GM23338 (cell line): Measurements from ENCODE around the gene BCR. TPM values are rescaled to one million over a fixed set of nuclear protein-coding genes. Genes with fewer than 3 reads are reported as not detected.

Experiments
- ATAC-seq: fragments of 200-7000 bp; cut with Tn5 transposase; 3 replicates; pipeline ENCODE4 v1.9.1; 2020
- DNase-seq: peaks from one replicate; pipeline ENCODE4 v3.0.0-alpha.2; 2015; ENCODE audit warnings: low spot score
- H2AFZ ChIP-seq: fragments of 200-600 bp; sonication (generic); 2 replicates; pipeline ENCODE4 v1.8.0; 2016; ENCODE audit warnings: antibody characterized with exemption, mild to moderate bottlenecking, moderate library complexity
- H3F3A ChIP-seq: fragments of 200-600 bp; sonication (generic); replicated peaks from 2 replicates; pipeline ENCODE4 v1.8.0; 2017; ENCODE audit warnings: antibody characterized with exemption, mixed run types, low read depth
- H3K27ac ChIP-seq: fragments of 200-600 bp; sonication (generic); 2 replicates; pipeline ENCODE4 v1.6.1; 2016; ENCODE audit warnings: low read depth
- H3K27me3 ChIP-seq: fragments of 200-600 bp; sonication (generic); 2 replicates; pipeline ENCODE4 v1.8.0; 2016; ENCODE audit warnings: mild to moderate bottlenecking, mixed run types, moderate library complexity; ENCODE audit not compliant: insufficient read depth
- H3K36me3 ChIP-seq: fragments of 200-600 bp; sonication (generic); 2 replicates; pipeline ENCODE4 v1.8.0; 2016; ENCODE audit warnings: mild to moderate bottlenecking; ENCODE audit not compliant: insufficient read depth
- H3K4me1 ChIP-seq: fragments of 200-600 bp; sonication (generic); 2 replicates; pipeline ENCODE4 v1.8.0; 2016; ENCODE audit warnings: mild to moderate bottlenecking, moderate library complexity; ENCODE audit not compliant: insufficient read depth
- H3K4me2 ChIP-seq: fragments of 200-600 bp; sonication (generic); 2 replicates; pipeline ENCODE4 v1.7.1; 2017; ENCODE audit warnings: mixed run types
- H3K4me3 ChIP-seq: fragments of 200-600 bp; sonication (generic); 2 replicates; pipeline ENCODE4 v1.6.1; 2016; ENCODE audit warnings: mixed run types
- H3K79me2 ChIP-seq: fragments of 200-600 bp; sonication (generic); replicated peaks from 2 replicates; pipeline ENCODE4 v1.8.0; 2017; ENCODE audit warnings: mild to moderate bottlenecking; ENCODE audit not compliant: insufficient read depth
- H3K9me2 ChIP-seq: fragments of 200-600 bp; sonication (generic); 2 replicates; pipeline ENCODE4 v1.8.0; 2017; ENCODE audit not compliant: insufficient read depth
- H4K20me1 ChIP-seq: fragments of 200-600 bp; sonication (generic); replicated peaks from 2 replicates; pipeline ENCODE4 v1.8.0; 2017; ENCODE audit warnings: mild to moderate bottlenecking; ENCODE audit not compliant: insufficient read depth
- H3K27ac Mint-ChIP-seq: 2 replicates; pipeline ENCODE4 v1.8.0; 2020; ENCODE audit warnings: inconsistent platforms, mild to moderate bottlenecking, moderate library complexity, mixed read lengths
- H3K27me3 Mint-ChIP-seq: 3 replicates; pipeline ENCODE4 v1.8.0; 2022; ENCODE audit warnings: low read depth, mild to moderate bottlenecking, moderate library complexity, mixed read lengths, inconsistent platforms; ENCODE audit not compliant: insufficient read depth, poor library complexity
- H3K36me3 Mint-ChIP-seq: 3 replicates; pipeline ENCODE4 v1.8.0; 2021; ENCODE audit warnings: low read depth, mild to moderate bottlenecking, inconsistent platforms, moderate library complexity, mixed read lengths
- H3K4me1 Mint-ChIP-seq: 3 replicates; pipeline ENCODE4 v1.8.0; 2020; ENCODE audit warnings: mild to moderate bottlenecking, inconsistent platforms, mixed read lengths
- H3K4me3 Mint-ChIP-seq: 3 replicates; pipeline ENCODE4 v1.8.0; 2021; ENCODE audit warnings: moderate library complexity, mild to moderate bottlenecking, inconsistent platforms, mixed read lengths
- H3K9me3 Mint-ChIP-seq: 3 replicates; pipeline ENCODE4 v1.8.0; 2020; ENCODE audit warnings: moderate library complexity, mild to moderate bottlenecking, inconsistent platforms, mixed read lengths
- ETS1 ChIP-seq: IDR thresholded peaks from 2 replicates; pipeline ENCODE4 v1.6.1; 2016; ENCODE audit warnings: antibody characterized with exemption
- EZH2 ChIP-seq: fragments of 200-600 bp; sonication (generic); IDR thresholded peaks from one replicate; pipeline ENCODE4 v1.8.0; 2017; ENCODE audit warnings: antibody characterized with exemption, mild to moderate bottlenecking, low read depth; ENCODE audit not compliant: unreplicated experiment
- EZH2phosphoT487 ChIP-seq: fragments of 200-600 bp; sonication (generic); IDR thresholded peaks from one replicate; pipeline ENCODE4 v1.8.1; 2018; ENCODE audit warnings: antibody characterized with exemption; ENCODE audit not compliant: unreplicated experiment
- NANOG ChIP-seq: IDR thresholded peaks from 2 replicates; pipeline ENCODE4 v1.6.1; 2016; ENCODE audit warnings: antibody characterized with exemption, borderline replicate concordance
- POLR2AphosphoS5 ChIP-seq: IDR thresholded peaks from 2 replicates; pipeline ENCODE4 v1.6.1; 2016; ENCODE audit warnings: antibody characterized with exemption, low read depth
- REST ChIP-seq: IDR thresholded peaks from one replicate; pipeline ENCODE4 v1.6.1; 2018; ENCODE audit warnings: antibody characterized with exemption; ENCODE audit not compliant: unreplicated experiment
- ZNF114 ChIP-seq: fragments of 250-450 bp; sonication (Bioruptor Pico); IDR thresholded peaks from 2 replicates; pipeline ENCODE4 v1.5.0; 2020; ENCODE audit warnings: mild to moderate bottlenecking, moderate library complexity
- ZNF462 ChIP-seq: fragments of 250-450 bp; sonication (Bioruptor Pico); IDR thresholded peaks from 2 replicates; pipeline ENCODE4 v1.5.0; 2020; ENCODE audit warnings: mild to moderate bottlenecking, moderate library complexity
- polyA plus RNA-seq: library from polyadenylated mRNA; unstranded; fragments of >200 nt; fragmentation: Nextera tagmentation; extraction: Ambion mirVana; gene quantifications from 2 replicates; pipeline ENCODE4 v1.2.1, GENCODE V29; 2016
- total RNA-seq: library from RNA; depleted of rRNA; stranded (reverse); fragments of >200 nt; shearing (Covaris generic); gene quantifications from 2 replicates; pipeline ENCODE4 v1.2.3, GENCODE V29; 2014

BCR gene
- total and polyA plus RNA-seq, 2 experiments from 2014 or later: 17.7 to 121 TPM

GRCh38 chr22:23275751-23276150 is 95.4 kb downstream of the BCR start:
- Histone ChIP-seq H3K36me3 (peaks cover 3% of the 10 kb centered on the region; the same call in 1 of the 2 replicates), H3K9me2 (no peaks in the 10 kb centered on the region), H3F3A (no peaks in the 10 kb centered on the region), H3K4me2 (no peak overlapping the region), H3K27ac (no peak overlapping the region), H3K27me3 (no peaks in the 10 kb centered on the region), H3K4me1 (no peaks in the 10 kb centered on the region), H2AFZ (no peak overlapping the region), H4K20me1 (no peaks in the 10 kb centered on the region; the same call in 1 of the 2 replicates), H3K4me3 (no peak overlapping the region), H3K79me2 (no peaks in the 10 kb centered on the region)
- no peak for DNase-seq
- TF ChIP-seq EZH2phosphoT487: no peak
- TF ChIP-seq ETS1: no peak
- no peak for TF ChIP-seq ZNF462 (CRISPR knock-in tag)
- no peak for TF ChIP-seq NANOG
- TF ChIP-seq POLR2AphosphoS5: no peak
- TF ChIP-seq REST: no peak
- TF ChIP-seq EZH2: no peak
- TF ChIP-seq ZNF114 (CRISPR knock-in tag): no peak
- Mint-ChIP-seq H3K4me3 (no peak overlapping the region), H3K36me3 (peaks cover 60% of the 10 kb centered on the region), H3K4me1 (peaks cover 3% of the 10 kb centered on the region; the same call in 1 of the 3 replicates), H3K27ac (no peak overlapping the region), H3K9me3 (no peaks in the 10 kb centered on the region), H3K27me3 (peaks cover 2% of the 10 kb centered on the region)
- no peak for ATAC-seq
